Osteoblast (primary cell): ENCODE data around the gene DPM1. TPM values are rescaled to one million over a fixed set of nuclear protein-coding genes. Genes with fewer than 3 reads are reported as not detected.

Experiments
- DNase-seq: peaks from one replicate; pipeline ENCODE4 v3.0.0; 2011; ENCODE audit warnings: low spot score, mixed read lengths; ENCODE audit not compliant: insufficient read length; ENCODE audit errors: missing footprints
- H2AFZ ChIP-seq: 2 replicates; pipeline ENCODE4 v1.6.0; 2011; ENCODE audit warnings: mild to moderate bottlenecking, low read length
- H3K27ac ChIP-seq: 2 replicates; pipeline ENCODE4 v1.5.1; 2011; ENCODE audit warnings: mild to moderate bottlenecking, low read depth, low read length, moderate library complexity
- H3K27me3 ChIP-seq: 2 replicates; pipeline ENCODE4 v1.6.0; 2012; ENCODE audit warnings: mild to moderate bottlenecking, control low read depth, inconsistent platforms, low read length, moderate library complexity; ENCODE audit not compliant: insufficient read depth
- H3K36me3 ChIP-seq: 2 replicates; pipeline ENCODE4 v1.5.1; 2011; ENCODE audit warnings: mild to moderate bottlenecking, low read length, control low read depth, moderate library complexity; ENCODE audit not compliant: insufficient read depth
- H3K4me1 ChIP-seq: 2 replicates; pipeline ENCODE4 v1.5.1; 2011; ENCODE audit warnings: mild to moderate bottlenecking, low read length, control low read depth, moderate library complexity; ENCODE audit not compliant: insufficient read depth
- H3K4me2 ChIP-seq: 2 replicates; pipeline ENCODE4 v1.6.0; 2011; ENCODE audit warnings: mild to moderate bottlenecking, low read length; ENCODE audit not compliant: insufficient read depth
- H3K4me3 ChIP-seq: fragments of 200-600 bp; sonication (generic); 3 replicates; pipeline ENCODE4 v1.5.1; 2012; ENCODE audit warnings: mild to moderate bottlenecking, low read length, inconsistent platforms; ENCODE audit not compliant: insufficient read depth
- H3K79me2 ChIP-seq: 2 replicates; pipeline ENCODE4 v1.6.0; 2012; ENCODE audit warnings: mild to moderate bottlenecking, low read length, control low read depth, inconsistent platforms; ENCODE audit not compliant: insufficient read depth
- H3K9me3 ChIP-seq: 2 replicates; pipeline ENCODE4 v1.5.1; 2011; ENCODE audit warnings: low read depth, low read length, control low read depth
- H4K20me1 ChIP-seq: 2 replicates; pipeline ENCODE4 v1.6.0; 2012; ENCODE audit warnings: mild to moderate bottlenecking, low read length, control low read depth; ENCODE audit not compliant: insufficient read depth
- CTCF ChIP-seq: IDR thresholded peaks from 2 replicates; pipeline ENCODE4 v1.5.1; 2011; ENCODE audit warnings: mild to moderate bottlenecking, low read depth, low read length, moderate library complexity; ENCODE audit errors: extremely low read depth
- total RNA-seq: library from RNA; depleted of rRNA; stranded (reverse); fragments of >200 nt; gene quantifications from 2 replicates; pipeline ENCODE4 v1.2.3, GENCODE V29; 2012

The DPM1 gene
- total RNA-seq, 1 donor, result 53.2 TPM

DNA sequence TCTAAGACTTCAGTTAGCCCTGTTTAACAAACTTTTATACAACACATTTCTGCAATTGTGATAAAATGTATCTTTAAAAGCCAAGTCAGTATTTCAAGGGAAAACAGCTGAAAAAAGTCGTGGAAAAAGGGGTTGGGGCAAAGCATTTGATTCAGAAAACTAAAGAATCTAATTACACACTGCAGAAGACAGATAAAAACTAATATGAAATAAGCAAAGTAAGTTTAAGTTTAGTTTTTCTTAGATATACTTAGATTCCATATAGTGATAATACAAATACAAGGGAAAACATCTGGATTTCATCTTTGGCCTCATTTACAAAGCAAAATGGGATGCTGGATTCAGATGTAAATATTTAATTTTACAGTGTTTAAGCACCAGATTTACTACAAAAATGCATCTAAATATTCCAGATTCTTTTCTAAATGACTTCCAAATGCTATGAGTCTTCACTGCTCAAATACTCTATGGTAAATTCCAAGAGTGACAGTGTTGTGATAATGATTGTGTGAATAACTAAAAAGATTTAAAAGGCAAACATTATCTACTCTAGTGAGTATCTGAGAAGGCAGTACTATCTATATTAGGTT is 25.5 kb downstream of the DPM1 start:
- Histone ChIP-seq H3K27ac (peak overlapping the region; percentile 2), H3K4me2 (no peak overlapping the region), H3K79me2 (peaks cover 36% of the 10 kb centered on the region), H3K27me3 (no peaks in the 10 kb centered on the region), H3K4me1 (peaks cover 18% of the 10 kb centered on the region), H3K36me3 (peaks cover 56% of the 10 kb centered on the region), H3K4me3 (no peak overlapping the region), H4K20me1 (peaks cover 21% of the 10 kb centered on the region), H2AFZ (no peak overlapping the region), H3K9me3 (no peaks in the 10 kb centered on the region)
- TF ChIP-seq CTCF, result no peak
- no peak for DNase-seq

DNA sequence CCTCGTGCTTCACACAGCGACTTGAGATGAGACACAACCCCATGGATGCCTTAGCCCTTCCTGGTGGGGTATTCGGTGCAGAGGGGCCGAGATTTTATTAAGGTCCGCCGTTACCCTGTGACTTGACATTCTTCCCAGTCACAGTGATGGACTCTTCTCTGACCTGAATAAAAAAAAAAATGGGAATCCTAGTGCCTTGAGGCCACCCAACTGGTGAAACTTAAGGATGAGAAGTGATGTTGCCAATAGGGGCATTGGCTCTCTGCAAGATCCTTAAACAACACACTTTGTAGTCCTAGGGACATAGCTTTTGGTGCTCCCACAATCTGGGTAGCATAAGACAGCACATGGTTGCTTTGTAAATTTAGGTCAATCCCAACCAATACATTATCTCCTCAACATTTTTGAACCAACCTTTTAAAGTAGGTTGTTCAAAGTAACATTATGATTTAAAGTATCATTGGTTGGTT is 26.3 kb downstream of the DPM1 start:
- Histone ChIP-seq H3K4me3 (peak overlapping the region; percentile 76), H2AFZ (peak overlapping the region; percentile 20), H3K4me1 (peaks cover 20% of the 10 kb centered on the region), H3K27me3 (no peaks in the 10 kb centered on the region), H4K20me1 (peaks cover 29% of the 10 kb centered on the region), H3K36me3 (peaks cover 57% of the 10 kb centered on the region), H3K4me2 (peak overlapping the region; percentile 87), H3K79me2 (peaks cover 43% of the 10 kb centered on the region), H3K9me3 (no peaks in the 10 kb centered on the region), H3K27ac (peak overlapping the region; percentile 95)
- DNase-seq, result no peak
- no peak for TF ChIP-seq CTCF

- peaks cover 20% of the 10 kb centered on the region for H3K4me1 ChIP-seq
- H3K79me2 ChIP-seq, result peaks cover 49% of the 10 kb centered on the region
- peak within 1 kb of the TSS; percentile 76 for H3K4me3 ChIP-seq
- peaks cover 51% of the 10 kb centered on the region for H3K36me3 ChIP-seq
- H3K9me3 ChIP-seq, result no peaks in the 10 kb centered on the region
- H3K27me3 ChIP-seq, result no peaks in the 10 kb centered on the region
- peak; percentile 62 for TF ChIP-seq CTCF
- peaks cover 30% of the 10 kb centered on the region for H4K20me1 ChIP-seq
- H3K4me2 ChIP-seq, result peak within 1 kb of the TSS; percentile 87
- peak; percentile 95 for DNase-seq
- peak within 1 kb of the TSS; percentile 58 for H2AFZ ChIP-seq
- peak within 1 kb of the TSS; percentile 95 for H3K27ac ChIP-seq
Measured at GRCh38 chr20:50931306-50932015, 26.9 kb downstream of the DPM1 start, which contains the start of gene ADNP. ADNP (minus strand) TSS chr20:50931437; CDS start chr20:50903996, 27,441 bp downstream.

GRCh38 chr20:50930976-50931305 is 27.4 kb downstream of the DPM1 start:
- H3K79me2 ChIP-seq, result peaks cover 54% of the 10 kb centered on the region
- H3K27ac ChIP-seq, result peak overlapping the region; percentile 95
- H4K20me1 ChIP-seq, result peaks cover 35% of the 10 kb centered on the region
- H3K36me3 ChIP-seq, result peaks cover 47% of the 10 kb centered on the region
- H3K4me2 ChIP-seq, result no peak overlapping the region
- no peaks in the 10 kb centered on the region for H3K27me3 ChIP-seq
- no peak overlapping the region for H2AFZ ChIP-seq
- peak; percentile 91 for DNase-seq
- TF ChIP-seq CTCF, result no peak
- H3K4me1 ChIP-seq, result peaks cover 20% of the 10 kb centered on the region
- peak overlapping the region; percentile 76 for H3K4me3 ChIP-seq
- H3K9me3 ChIP-seq, result no peaks in the 10 kb centered on the region
